Measurements from ENCODE around the gene GUCY2F. TPM values are rescaled to one million over a fixed set of nuclear protein-coding genes. Genes with fewer than 3 reads are reported as not detected.

GUCY2F gene
- total RNA-seq, 1 experiment from 2014 or later, result 0.09 TPM

DNA sequence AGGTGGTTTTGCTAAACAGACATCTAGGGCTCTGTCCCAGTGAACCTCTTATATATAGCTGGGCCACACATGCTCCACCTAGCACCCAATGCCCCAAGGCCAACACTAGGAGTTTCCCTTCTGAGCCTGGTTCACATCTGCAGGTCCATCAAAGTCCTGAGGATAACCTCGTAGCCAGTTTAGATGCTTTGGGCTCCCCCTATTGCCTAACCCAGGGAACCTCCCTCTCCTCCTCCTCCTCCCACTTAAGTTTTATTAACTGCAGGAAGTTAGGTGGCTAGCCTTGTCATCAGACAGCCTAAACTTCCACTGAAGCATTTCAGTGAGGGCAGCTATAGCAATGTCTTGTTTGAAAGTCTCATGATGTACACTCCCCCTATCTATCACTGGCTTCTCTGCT lies 88.0 kb downstream of the GUCY2F start (continued):
- TF ChIP-seq, protein P1, sequence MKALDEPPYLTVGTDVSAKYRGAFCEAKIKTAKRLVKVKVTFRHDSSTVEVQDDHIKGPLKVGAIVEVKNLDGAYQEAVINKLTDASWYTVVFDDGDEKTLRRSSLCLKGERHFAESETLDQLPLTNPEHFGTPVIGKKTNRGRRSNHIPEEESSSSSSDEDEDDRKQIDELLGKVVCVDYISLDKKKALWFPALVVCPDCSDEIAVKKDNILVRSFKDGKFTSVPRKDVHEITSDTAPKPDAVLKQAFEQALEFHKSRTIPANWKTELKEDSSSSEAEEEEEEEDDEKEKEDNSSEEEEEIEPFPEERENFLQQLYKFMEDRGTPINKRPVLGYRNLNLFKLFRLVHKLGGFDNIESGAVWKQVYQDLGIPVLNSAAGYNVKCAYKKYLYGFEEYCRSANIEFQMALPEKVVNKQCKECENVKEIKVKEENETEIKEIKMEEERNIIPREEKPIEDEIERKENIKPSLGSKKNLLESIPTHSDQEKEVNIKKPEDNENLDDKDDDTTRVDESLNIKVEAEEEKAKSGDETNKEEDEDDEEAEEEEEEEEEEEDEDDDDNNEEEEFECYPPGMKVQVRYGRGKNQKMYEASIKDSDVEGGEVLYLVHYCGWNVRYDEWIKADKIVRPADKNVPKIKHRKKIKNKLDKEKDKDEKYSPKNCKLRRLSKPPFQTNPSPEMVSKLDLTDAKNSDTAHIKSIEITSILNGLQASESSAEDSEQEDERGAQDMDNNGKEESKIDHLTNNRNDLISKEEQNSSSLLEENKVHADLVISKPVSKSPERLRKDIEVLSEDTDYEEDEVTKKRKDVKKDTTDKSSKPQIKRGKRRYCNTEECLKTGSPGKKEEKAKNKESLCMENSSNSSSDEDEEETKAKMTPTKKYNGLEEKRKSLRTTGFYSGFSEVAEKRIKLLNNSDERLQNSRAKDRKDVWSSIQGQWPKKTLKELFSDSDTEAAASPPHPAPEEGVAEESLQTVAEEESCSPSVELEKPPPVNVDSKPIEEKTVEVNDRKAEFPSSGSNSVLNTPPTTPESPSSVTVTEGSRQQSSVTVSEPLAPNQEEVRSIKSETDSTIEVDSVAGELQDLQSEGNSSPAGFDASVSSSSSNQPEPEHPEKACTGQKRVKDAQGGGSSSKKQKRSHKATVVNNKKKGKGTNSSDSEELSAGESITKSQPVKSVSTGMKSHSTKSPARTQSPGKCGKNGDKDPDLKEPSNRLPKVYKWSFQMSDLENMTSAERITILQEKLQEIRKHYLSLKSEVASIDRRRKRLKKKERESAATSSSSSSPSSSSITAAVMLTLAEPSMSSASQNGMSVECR (CRISPR knock-in tag; IDR thresholded peaks at IDR 0.05; ENCODE audit: borderline replicate concordance), result no peak
- TF ChIP-seq, protein P2, sequence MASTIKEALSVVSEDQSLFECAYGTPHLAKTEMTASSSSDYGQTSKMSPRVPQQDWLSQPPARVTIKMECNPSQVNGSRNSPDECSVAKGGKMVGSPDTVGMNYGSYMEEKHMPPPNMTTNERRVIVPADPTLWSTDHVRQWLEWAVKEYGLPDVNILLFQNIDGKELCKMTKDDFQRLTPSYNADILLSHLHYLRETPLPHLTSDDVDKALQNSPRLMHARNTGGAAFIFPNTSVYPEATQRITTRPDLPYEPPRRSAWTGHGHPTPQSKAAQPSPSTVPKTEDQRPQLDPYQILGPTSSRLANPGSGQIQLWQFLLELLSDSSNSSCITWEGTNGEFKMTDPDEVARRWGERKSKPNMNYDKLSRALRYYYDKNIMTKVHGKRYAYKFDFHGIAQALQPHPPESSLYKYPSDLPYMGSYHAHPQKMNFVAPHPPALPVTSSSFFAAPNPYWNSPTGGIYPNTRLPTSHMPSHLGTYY (CRISPR knock-in tag; IDR thresholded peaks at IDR 0.05), result no peak
- TF ChIP-seq NFATC4 (CRISPR knock-in tag; IDR thresholded peaks at IDR 0.05) (no peak), SP1 (CRISPR knock-in tag; conservative IDR thresholded peaks at IDR 0.05) (no peak), OVOL2 (CRISPR knock-in tag; IDR thresholded peaks at IDR 0.05; ENCODE audit: borderline replicate concordance) (no peak), ZNF396 (CRISPR knock-in tag; IDR thresholded peaks at IDR 0.05; ENCODE audit: borderline replicate concordance) (no peak), TEAD1 (CRISPR knock-in tag; IDR thresholded peaks at IDR 0.05) (no peak)
- TF ChIP-seq, protein P3, sequence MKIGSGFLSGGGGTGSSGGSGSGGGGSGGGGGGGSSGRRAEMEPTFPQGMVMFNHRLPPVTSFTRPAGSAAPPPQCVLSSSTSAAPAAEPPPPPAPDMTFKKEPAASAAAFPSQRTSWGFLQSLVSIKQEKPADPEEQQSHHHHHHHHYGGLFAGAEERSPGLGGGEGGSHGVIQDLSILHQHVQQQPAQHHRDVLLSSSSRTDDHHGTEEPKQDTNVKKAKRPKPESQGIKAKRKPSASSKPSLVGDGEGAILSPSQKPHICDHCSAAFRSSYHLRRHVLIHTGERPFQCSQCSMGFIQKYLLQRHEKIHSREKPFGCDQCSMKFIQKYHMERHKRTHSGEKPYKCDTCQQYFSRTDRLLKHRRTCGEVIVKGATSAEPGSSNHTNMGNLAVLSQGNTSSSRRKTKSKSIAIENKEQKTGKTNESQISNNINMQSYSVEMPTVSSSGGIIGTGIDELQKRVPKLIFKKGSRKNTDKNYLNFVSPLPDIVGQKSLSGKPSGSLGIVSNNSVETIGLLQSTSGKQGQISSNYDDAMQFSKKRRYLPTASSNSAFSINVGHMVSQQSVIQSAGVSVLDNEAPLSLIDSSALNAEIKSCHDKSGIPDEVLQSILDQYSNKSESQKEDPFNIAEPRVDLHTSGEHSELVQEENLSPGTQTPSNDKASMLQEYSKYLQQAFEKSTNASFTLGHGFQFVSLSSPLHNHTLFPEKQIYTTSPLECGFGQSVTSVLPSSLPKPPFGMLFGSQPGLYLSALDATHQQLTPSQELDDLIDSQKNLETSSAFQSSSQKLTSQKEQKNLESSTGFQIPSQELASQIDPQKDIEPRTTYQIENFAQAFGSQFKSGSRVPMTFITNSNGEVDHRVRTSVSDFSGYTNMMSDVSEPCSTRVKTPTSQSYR (CRISPR knock-in tag; IDR thresholded peaks at IDR 0.05), result no peak
- TF ChIP-seq, protein P4, sequence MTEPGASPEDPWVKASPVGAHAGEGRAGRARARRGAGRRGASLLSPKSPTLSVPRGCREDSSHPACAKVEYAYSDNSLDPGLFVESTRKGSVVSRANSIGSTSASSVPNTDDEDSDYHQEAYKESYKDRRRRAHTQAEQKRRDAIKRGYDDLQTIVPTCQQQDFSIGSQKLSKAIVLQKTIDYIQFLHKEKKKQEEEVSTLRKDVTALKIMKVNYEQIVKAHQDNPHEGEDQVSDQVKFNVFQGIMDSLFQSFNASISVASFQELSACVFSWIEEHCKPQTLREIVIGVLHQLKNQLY (CRISPR knock-in tag; IDR thresholded peaks at IDR 0.05), result no peak
- TF ChIP-seq, protein P5, sequence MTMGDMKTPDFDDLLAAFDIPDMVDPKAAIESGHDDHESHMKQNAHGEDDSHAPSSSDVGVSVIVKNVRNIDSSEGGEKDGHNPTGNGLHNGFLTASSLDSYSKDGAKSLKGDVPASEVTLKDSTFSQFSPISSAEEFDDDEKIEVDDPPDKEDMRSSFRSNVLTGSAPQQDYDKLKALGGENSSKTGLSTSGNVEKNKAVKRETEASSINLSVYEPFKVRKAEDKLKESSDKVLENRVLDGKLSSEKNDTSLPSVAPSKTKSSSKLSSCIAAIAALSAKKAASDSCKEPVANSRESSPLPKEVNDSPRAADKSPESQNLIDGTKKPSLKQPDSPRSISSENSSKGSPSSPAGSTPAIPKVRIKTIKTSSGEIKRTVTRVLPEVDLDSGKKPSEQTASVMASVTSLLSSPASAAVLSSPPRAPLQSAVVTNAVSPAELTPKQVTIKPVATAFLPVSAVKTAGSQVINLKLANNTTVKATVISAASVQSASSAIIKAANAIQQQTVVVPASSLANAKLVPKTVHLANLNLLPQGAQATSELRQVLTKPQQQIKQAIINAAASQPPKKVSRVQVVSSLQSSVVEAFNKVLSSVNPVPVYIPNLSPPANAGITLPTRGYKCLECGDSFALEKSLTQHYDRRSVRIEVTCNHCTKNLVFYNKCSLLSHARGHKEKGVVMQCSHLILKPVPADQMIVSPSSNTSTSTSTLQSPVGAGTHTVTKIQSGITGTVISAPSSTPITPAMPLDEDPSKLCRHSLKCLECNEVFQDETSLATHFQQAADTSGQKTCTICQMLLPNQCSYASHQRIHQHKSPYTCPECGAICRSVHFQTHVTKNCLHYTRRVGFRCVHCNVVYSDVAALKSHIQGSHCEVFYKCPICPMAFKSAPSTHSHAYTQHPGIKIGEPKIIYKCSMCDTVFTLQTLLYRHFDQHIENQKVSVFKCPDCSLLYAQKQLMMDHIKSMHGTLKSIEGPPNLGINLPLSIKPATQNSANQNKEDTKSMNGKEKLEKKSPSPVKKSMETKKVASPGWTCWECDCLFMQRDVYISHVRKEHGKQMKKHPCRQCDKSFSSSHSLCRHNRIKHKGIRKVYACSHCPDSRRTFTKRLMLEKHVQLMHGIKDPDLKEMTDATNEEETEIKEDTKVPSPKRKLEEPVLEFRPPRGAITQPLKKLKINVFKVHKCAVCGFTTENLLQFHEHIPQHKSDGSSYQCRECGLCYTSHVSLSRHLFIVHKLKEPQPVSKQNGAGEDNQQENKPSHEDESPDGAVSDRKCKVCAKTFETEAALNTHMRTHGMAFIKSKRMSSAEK (CRISPR knock-in tag; IDR thresholded peaks at IDR 0.05; ENCODE audit: borderline replicate concordance), result no peak

DNA sequence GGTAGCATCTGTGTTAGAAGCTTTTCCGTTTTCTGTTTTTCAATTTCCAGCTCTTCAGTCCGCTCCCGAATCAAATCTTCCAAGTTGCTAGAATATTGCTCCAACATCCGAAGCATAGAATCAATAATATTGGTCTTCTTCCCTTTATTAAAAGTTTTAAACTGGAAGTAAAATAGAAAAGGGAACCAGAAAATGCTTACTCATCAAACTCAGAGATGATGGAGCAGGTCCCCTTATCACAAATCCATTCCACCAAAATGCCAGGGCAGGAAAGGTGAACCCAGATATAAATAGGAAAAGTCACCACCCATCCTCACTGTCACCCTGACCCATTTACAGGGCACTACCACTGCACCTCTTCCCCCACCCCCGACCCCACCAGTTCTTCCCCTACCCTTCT lies 89.0 kb downstream of the GUCY2F start:
- ATAC-seq (no peak), DNase-seq (ENCODE audit: low spot score) (no peak)
- peaks cover 7% of the 10 kb centered on the region for H3K4me1 Mint-ChIP-seq
- CTCF ChIA-PET, result no interaction called here
- H3K9me3 Mint-ChIP-seq, result no peaks in the 10 kb centered on the region
- POLR2A ChIA-PET, result no interaction called here
- no peak overlapping the region for H3K4me3 Mint-ChIP-seq
- H3K27ac Mint-ChIP-seq, result no peak overlapping the region
- no peaks in the 10 kb centered on the region for H3K36me3 Mint-ChIP-seq
- peaks cover 5% of the 10 kb centered on the region; the same call in 1 of the 2 replicates for H3K27me3 Mint-ChIP-seq (ENCODE audit: low read depth)
- TF ChIP-seq, protein P6, sequence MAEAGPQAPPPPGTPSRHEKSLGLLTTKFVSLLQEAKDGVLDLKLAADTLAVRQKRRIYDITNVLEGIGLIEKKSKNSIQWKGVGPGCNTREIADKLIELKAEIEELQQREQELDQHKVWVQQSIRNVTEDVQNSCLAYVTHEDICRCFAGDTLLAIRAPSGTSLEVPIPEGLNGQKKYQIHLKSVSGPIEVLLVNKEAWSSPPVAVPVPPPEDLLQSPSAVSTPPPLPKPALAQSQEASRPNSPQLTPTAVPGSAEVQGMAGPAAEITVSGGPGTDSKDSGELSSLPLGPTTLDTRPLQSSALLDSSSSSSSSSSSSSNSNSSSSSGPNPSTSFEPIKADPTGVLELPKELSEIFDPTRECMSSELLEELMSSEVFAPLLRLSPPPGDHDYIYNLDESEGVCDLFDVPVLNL (CRISPR knock-in tag; IDR thresholded peaks at IDR 0.05; ENCODE audit: borderline replicate concordance, low read depth), result no peak
- TF ChIP-seq ESRRA (CRISPR knock-in tag; IDR thresholded peaks at IDR 0.05; ENCODE audit: borderline replicate concordance) (no peak), TP53 (CRISPR knock-in tag; IDR thresholded peaks at IDR 0.05) (no peak), IRF2 (CRISPR knock-in tag; IDR thresholded peaks at IDR 0.05; ENCODE audit: borderline replicate concordance, low read depth) (no peak), CBFB (CRISPR knock-in tag; IDR thresholded peaks at IDR 0.05; ENCODE audit: low read depth) (no peak), SP1 (CRISPR knock-in tag; conservative IDR thresholded peaks at IDR 0.05) (no peak), NR1H2 (CRISPR knock-in tag; IDR thresholded peaks at IDR 0.05) (no peak), GABPB1 (CRISPR knock-in tag; IDR thresholded peaks at IDR 0.05) (no peak), GRHL2 (CRISPR knock-in tag; IDR thresholded peaks at IDR 0.05; ENCODE audit: insufficient replicate concordance, severe bottlenecking) (no peak), ZNF423 (CRISPR knock-in tag; IDR thresholded peaks at IDR 0.05) (no peak)
- TF ChIP-seq, protein P7, sequence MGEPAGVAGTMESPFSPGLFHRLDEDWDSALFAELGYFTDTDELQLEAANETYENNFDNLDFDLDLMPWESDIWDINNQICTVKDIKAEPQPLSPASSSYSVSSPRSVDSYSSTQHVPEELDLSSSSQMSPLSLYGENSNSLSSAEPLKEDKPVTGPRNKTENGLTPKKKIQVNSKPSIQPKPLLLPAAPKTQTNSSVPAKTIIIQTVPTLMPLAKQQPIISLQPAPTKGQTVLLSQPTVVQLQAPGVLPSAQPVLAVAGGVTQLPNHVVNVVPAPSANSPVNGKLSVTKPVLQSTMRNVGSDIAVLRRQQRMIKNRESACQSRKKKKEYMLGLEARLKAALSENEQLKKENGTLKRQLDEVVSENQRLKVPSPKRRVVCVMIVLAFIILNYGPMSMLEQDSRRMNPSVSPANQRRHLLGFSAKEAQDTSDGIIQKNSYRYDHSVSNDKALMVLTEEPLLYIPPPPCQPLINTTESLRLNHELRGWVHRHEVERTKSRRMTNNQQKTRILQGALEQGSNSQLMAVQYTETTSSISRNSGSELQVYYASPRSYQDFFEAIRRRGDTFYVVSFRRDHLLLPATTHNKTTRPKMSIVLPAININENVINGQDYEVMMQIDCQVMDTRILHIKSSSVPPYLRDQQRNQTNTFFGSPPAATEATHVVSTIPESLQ (CRISPR knock-in tag; IDR thresholded peaks at IDR 0.05), result no peak
